Putamen (tissue), 1 donor: ENCODE data around the gene FNDC3B.

Source experiments
- DNase-seq: peaks from one replicate; pipeline ENCODE4 v3.0.0-alpha.2; 2016; ENCODE audit warnings: low spot score

The FNDC3B gene

DNA sequence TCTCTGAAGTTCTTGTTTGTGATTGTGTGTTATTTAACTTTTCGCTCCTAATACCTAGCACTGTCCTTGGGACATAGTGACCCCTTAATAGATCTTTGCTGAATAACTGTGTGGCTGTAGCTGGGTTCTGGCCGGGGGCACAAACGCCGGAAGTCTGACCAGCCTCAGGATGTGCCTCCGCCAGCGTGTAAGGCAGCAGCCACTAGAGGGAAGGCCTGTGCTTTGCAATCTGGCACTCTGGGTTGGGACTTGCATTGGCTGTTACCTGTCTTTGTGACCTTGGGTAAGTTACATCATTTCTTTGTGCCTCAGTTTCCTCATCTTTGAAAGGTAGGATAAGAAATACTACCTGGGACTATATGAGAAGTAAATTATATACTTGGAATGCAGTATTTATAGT is 250.2 kb downstream of the FNDC3B start:
- no peak for DNase-seq

DNA sequence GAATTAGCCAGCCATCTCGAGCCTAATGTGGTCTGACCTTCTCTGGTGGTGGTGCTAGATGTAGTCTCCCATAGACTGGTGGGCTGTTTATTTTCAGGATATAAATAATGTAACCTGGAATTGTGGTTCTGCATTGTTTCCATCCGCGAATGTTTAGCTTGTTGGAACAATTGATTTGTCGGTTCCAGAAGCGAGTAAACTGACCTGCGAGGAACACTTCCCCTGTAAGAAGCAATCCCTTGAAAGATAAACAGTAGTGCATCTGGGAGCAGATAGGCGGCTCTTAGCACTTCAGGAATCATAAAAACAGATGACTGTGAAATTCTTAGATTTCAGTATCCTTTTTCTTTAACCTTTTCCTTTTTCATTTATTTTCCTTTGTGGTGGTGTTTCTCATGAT is 251.1 kb downstream of the FNDC3B start:
- DNase-seq: no peak

DNA sequence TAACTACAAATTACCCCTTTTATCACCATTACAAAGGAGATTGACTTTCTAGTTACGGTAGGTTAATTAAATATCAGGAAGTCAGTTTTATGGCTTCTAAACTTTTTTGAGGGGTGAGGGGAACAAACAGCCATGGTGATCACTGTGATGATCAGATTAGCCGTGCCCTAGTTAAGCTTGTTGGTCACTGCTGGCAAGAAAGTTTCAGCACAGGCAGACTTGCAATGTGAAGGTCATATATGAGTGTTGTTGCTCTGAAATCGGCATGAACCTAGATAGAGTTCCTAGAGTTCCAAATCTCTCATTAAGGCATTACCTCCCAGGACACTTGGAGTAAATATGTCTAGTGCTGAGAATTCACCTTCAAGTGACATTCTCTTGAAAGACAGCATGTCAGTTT is 252.3 kb downstream of the FNDC3B start:
- no peak for DNase-seq

DNA sequence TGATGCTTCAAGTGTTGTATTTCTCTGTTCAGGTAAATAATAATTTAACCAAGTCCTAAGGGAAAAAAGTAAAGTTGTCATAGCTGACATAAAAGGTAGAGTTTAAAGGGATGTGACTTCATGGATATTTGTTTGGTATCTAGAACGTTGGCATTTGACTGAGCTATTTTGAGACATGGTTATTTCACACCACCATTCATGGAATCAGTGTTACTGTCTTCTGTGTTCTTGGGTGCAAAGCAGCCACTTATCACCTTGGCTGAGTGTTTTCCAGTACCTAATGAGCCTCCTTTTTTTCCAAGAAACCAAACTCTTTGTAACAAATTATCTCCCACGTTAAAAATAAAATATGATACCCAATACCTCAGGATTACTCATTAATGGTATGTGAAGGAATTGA is 253.0 kb downstream of the FNDC3B start:
- DNase-seq: no peak

DNA sequence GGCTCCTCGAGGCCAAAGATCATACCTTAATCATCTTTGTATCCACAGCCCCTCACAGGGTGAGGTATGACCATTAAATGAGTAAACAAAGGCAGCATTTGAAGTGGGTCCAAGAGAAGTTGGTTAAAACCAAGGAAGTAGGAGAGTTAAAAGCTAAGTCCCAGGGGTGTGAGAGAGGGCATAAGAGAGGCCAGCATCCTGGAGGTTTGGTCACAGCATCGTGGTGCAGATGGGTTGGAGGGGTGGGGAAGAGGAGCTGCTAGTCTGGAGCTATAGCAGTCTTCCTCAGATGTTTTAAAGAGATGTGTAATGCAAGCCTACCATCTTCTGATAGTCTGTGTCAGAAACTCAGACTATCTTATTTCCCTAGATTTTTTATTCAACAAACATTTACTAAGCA is 253.7 kb downstream of the FNDC3B start:
- no peak for DNase-seq

DNA sequence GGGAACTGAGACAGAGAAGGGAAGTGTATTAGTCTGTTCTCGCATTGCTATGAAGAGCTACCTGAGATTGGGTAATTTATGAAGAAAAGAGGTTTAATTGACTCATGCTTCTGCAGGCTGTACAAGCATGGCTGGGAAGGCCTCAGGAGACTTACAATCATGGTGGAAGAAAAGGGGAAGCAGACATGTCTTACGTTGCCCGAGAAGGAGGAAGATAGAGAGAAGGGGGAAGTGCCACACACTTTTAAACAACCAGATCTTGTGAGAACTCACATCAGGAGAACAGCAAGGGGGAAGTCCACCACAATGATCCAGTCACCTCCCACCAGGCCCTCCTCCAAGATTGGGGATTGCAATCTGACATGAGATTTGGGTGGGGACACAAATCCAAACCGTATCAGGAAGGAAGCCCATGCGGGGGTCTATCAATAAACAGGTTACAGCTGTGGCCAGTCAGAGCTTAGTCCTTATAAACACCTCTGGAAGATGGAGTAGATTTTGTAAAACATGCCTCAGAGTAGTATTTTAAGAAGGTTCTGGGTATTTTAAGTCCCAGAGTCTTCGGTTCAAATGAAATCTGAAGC is 254.9 kb downstream of the FNDC3B start:
- no peak for DNase-seq

DNA sequence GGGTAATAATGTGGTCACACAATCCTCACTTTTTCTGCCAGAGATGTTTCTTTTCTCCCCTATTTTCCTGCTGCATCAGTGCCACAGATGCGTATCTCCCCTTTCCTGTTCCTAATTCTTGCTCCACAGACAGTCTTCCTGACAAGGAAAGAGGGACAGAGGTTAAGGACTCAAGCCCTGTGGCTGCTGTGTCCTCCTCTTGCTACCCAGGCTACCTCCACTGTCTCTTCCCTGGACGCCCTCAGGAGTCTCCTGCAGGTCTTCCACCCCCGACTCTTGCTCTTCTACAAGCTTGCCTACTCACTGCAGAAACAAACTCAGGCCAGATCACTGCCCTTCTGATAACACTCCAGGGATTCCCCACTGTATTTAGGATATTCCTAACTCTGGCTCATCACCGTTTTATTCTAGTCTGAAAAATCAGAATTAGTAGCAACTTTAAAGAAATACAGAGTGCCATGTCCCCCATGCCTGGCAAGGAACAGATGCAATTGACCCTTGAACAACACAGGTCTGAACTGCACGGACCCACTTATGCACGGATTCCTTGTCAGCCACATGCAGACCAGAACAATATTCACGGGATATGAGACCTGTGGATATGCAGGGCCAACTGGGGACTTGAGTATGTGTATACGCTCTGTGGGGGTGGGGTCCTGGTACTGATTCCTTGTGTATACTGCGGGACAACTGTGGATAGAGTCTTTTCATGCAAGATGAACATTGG is 257.0 kb downstream of the FNDC3B start:
- DNase-seq: no peak

DNA sequence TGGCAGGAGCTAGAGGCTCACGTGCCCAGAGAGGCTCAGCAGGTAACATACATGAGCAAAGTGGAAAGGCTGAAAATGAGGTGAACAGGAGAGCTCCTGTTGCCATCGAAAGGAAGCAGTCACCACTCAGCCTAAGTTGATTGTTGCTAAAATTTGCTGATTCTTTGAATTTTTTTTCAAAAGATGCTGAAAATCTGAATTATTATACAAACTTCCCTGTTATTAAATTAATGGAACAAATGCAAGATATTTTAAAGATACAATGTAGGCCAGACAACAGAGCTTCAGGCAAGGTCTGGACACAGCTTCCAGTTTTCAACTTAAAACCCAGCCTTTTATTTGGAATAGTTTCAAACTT is 257.6 kb downstream of the FNDC3B start:
- no peak for DNase-seq

DNA sequence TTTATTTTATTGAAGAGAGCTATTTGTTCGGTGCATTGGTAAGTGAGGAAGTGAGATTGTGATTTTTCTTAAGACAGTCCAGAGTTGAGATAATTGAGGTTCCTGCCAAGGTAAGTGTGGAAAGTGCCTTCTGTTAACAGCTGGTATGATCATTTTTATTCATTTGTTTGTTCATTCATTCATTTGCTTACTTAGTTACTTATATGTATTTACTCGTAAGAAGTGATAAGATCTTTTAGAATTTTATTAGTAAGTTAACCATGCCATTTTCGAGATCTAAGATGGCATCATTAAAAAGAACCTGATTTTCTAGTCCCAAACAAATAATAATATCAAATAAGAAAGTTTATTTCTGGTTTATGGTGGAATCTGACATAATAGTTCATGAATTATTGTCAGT is 258.9 kb downstream of the FNDC3B start:
- DNase-seq: no peak

DNA sequence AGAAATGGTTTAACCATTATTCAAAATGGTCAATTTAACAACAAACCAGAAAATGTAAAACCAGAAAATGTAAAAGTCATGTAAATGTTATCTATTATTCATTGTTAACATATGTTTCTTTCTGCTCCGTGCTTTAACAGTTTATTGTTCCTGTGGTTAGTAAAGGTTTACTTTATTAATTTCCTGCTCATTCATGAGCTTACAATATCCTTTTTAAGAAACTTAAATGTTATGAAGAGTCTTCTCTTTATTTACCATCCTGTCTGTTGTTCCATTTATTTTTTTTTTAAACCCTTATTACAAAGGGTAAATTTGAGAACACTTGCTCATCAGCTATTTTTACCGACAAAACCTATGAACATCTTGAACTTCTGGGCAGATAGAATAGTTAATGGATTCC is 260.8 kb downstream of the FNDC3B start:
- DNase-seq: no peak

DNA sequence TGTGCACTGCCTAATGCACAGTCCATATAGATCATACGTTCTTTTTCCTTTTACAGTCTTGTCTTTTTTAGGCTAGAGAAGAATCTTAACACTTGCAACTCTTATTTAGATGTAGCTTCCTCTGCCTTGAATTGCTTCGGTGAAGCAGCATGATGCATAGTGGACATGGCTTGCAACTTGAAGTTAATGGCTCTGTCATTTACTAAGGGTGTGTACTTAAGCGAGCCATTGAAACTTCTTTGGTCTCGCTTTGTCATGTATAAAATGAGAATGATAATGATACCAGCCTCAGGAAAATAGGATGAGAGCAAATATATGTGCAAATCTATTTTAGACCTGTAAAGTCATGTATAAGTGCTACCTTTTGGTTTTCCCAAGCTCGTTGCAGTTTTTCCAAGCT is 261.5 kb downstream of the FNDC3B start:
- no peak for DNase-seq

DNA sequence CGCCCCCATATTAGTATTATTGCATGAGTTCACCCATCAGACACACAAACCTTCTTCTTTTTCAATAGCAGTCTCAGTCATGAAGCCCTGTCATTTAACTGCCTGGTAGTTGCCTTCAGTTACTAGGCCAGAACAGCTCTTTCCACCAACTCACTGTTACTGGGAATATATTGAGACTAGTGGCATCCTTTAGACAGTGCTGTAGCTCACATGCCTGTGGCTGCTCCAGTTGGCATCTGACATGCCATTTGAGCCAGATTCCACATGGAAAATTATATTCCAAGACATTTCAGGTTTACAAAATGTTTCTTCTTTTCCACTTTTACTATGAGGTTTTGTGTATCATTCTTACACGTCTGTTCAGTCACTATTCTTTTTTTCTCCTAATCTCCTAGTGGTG is 262.8 kb downstream of the FNDC3B start:
- DNase-seq: no peak

DNA sequence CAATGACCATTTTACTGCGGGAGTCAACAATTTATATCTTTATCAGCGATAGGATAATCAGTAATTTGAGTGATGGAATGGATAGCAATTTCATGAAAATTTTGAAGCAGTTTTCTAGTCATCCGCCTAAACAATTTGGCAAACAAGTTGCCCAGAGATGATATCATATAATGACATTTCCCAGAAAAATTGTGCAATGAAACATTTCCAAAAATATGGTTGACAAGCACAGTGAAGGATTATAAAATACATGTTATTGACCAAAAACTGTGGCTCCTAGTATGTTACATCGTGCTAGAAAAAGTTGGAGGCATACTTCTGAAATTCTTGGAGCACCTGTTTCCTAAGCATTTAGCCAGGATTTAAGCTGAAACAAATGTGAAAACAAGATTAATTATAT is 263.8 kb downstream of the FNDC3B start:
- no peak for DNase-seq

DNA sequence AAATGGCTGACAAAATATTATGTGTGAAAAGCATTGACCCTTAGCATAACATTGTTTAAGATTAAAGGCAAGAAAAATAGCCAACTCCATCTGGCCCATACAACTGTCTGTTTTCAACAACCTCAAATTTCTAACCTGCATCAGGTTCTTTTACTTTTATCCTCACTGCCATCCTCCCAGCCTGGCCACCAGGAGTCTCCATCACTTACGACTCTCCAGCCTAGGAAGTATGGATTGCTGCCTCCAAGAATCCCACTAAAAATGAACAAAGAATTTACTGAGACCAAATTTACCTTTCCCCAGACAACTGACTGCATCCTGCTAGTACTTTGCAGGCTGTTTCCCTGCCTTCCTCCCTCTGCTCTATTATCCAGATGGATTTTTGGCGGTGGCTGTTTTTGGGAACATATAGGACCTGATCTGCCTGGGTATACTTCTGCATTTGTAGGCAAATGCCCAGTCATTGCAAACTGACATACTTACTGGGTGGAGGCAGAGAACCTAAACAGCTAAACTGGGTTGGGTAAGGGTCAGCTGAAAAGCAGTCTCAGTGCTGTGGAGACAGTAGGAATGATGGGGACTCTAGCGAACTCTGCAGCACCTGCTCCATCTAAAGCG is 264.7 kb downstream of the FNDC3B start:
- DNase-seq: no peak

DNA sequence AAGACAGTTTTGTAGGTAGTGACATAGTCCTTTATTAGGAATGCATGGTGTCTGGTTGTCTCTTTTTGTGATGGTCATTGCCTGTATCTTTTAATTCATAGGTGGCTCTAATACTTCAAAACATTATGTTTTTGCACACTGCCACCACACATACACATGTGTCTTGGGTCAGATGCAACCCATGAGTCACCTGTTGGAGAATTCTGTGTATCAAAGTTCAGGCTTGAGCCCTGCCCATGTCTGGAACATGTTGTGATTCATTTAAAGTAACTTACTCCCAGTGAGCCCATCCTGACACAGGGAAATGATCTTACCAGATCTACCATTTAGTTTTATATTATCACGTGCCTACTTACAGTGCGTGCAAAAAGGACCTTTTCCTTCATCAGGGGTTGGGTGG is 266.2 kb downstream of the FNDC3B start:
- no peak for DNase-seq

DNA sequence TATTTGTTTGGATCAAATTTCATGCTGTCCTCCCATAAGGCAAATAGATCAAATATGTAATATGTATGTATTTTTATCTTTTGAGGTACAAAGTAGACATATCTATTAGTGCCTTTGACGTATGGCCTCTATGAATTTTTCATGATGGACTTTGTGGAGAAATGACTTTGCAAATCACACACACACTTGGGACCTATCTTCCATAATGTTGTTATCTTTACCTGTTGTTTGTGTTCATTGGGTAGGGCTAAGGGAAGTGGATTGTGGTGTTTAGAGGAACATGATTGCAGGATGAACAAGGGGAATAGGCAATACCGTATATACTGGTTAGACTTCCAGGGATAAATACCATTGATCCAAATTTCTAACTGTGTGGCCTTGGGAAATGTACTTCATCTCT is 266.6 kb downstream of the FNDC3B start:
- no peak for DNase-seq

DNA sequence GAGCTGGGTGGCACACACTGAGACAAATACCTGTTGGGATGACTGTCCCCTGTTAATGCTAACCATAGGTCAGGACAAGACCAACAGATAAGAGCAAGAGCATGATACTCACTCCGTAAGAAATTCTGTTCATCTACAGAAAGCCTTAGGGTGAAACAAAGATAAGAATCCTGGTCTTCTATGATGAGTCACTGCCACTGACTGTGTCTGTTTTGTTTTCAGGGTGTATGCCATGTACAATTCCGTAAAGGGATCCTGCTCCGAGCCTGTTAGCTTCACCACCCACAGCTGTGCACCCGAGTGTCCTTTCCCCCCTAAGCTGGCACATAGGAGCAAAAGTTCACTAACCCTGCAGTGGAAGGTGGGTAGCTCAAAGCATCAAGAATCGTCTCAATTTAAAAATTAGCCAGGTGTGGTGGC is 267.8 kb downstream of the FNDC3B start:
- no peak for DNase-seq

DNA sequence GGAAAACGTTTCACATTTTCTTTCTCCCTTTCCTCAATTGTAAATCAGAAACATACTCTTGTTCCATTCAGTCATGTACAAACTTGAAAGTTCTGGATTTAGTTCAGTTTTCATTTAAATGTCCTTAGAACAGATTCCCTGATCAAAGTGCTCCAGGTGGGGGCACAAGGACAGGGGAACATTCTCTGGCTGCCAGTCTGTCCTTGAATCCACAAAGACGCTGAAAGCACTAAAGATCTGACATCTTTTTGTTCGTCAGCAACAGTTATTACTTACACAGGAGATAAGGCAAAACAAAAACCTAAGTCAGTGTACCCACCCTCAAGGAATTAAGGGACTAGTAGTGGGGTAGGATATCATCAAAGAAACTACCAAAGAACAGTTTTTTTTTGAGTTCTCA is 269.7 kb downstream of the FNDC3B start:
- no peak for DNase-seq

DNA sequence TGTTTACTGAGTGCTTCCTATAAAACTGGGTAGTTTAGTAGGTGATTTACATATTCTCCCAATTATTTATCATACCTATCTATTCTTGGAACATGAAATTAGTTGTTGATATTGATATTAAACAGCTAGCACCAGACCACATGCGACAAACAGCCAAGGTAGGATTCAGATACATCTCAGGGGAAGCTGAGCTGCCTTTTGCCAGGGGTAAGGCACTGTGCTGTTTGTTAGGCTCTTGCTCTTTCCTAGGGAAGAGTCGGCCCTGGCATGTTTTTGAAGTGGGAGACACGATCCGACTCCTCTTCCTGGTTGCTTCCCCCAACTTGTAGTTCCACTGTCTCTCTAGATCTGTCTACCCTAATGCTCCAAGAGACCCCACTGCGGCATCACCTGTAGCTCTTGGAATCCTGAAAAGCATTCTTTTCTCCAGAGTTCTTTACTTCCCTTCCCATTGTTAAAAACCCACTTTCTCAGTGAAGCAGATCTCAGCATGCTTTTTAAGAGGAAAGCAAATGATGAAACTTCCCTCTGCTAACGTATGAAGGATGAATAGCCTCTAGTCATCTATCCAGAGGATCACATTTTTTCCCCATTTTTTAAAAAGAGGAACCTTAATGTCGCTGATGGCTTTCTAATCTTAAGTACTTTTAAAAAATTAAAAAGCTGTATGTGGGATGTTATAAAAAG is 270.5 kb downstream of the FNDC3B start:
- DNase-seq: no peak

DNA sequence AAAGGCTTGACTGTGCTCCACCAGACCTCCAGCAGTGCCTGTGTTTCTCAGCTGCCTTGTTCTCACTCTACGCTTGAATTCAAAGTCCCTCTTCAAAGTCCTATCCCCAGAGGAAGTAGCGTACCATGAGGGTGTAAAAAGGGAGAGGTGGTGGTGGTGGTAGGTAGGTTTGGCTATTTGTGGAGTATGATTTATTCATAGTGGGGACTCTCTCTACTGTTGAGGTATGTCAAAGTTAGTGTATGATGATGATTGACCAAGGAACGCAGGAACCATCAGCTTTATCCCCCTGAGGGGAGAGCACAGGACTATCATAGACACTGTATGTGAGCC is 271.0 kb downstream of the FNDC3B start:
- no peak for DNase-seq

DNA sequence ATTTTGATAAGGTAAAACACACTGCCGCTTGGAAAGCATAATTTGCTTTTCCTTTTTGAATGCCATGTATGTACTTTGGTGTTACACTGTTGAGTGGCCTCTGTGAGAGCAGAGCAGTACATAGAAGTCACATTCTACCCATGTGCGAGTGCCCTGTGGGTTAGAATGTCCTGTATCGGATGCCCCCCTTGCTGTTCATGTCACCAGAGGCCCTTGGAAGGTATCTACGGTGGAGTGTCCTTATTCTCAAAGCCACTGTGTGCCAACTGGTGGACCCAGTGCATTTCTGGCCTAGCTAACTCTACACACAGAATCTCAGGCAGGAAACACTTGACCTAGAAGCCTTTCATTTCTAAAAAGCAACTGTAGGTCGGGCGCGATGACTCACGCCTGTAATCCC is 271.8 kb downstream of the FNDC3B start:
- no peak for DNase-seq

DNA sequence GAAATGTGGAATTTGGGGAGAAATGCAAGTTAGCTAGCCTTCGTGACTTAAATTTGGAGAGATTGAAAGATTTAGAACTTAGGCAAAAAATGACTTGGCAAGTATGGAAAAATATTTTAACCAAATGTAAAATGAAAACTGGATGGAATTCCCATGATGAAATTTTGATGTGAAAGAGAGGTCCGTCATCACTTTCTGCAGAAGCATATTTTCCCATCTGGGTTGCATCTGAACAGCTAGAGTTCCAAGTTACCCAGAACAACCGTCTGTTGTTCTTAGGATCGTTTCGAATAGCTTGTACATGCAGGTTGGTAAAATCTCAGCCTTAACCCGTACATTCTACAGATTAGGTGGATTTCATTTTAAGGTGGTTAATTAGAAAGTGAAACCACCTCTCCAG is 272.6 kb downstream of the FNDC3B start:
- no peak for DNase-seq

DNA sequence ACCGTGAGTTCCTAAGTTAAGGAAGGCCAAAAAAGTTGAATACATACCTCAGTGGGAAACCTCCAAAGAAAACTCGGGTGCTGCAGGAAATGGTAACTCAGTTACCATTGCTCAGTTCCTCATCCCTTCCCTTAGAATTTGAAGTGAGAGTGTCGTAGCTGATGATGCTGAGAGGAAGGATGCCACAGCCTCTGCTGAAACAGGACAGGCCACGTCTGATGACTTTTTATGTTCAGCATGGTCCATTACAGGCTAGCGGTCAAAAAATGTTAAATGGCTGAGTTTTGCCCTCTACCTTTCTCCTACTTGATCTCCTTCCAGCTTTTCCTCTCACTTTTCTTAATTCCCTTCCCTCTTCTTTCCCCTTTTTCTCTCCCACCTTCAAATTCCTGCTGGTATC is 273.3 kb downstream of the FNDC3B start:
- no peak for DNase-seq
